Effector memory CD8-positive, alpha-beta T cell (primary cell): ENCODE data around the gene DERL2.
A peak's percentile ranks its signal among the peaks of the same experiment; 100 is the strongest.

Source experiments
- ATAC-seq: fragments of 150-1000 bp; cut with Tn5 transposase; replicated peaks from 2 replicates; pipeline ENCODE4 v1.10.0; 2021; ENCODE audit warnings: mild to moderate bottlenecking, moderate library complexity
- DNase-seq, 3 experiments: peaks; one replicate each; pipeline ENCODE4 v3.0.0; 2021
- H3K27ac Mint-ChIP-seq, 2 donors: one replicate each; pipeline ENCODE4 v1.8.0; 2022; ENCODE audit warnings: mild to moderate bottlenecking in 2 of 2, mixed read lengths in 2 of 2, moderate library complexity in 2 of 2
- H3K27me3 Mint-ChIP-seq, 2 donors: one replicate each; pipeline ENCODE4 v1.8.0; 2022; ENCODE audit warnings: mixed read lengths in 2 of 2
- H3K36me3 Mint-ChIP-seq: one replicate; pipeline ENCODE4 v1.8.0; 2022; ENCODE audit warnings: mild to moderate bottlenecking, moderate library complexity, mixed read lengths; ENCODE audit not compliant: insufficient read depth
- H3K4me1 Mint-ChIP-seq, 2 donors: one replicate each; pipeline ENCODE4 v1.8.0; 2022; ENCODE audit warnings: low read depth in 2 of 2, mixed read lengths in 2 of 2
- H3K4me3 Mint-ChIP-seq, 2 donors: one replicate each; pipeline ENCODE4 v1.8.0; 2022; ENCODE audit warnings: mild to moderate bottlenecking in 2 of 2, mixed read lengths in 2 of 2, moderate library complexity in 2 of 2
- H3K9me3 Mint-ChIP-seq, 2 donors: one replicate each; pipeline ENCODE4 v1.8.0; 2022; ENCODE audit warnings: mixed read lengths in 2 of 2

Gene DERL2

DNA sequence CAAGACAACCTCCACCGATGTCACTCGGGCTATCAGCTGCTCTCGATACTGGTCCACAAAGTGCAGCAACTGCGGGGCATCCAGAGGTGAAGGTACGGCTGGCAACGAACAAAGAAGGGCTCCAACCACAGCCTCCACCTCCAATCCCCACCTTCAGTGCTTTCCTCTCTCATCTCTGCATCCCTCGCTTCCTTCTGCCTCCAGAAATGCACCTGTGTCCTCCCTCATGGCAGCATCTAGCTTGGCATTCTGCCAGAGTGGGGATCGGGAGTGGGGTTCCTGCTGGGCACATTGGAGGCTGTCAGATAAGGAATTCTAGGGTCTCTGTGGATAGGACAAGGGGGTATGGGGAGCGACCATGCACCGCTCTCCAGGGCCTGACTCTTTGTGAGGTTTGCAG lies 29.0 kb upstream of the DERL2 start:
- peaks cover 7% of the 10 kb centered on the region in 2 donors for H3K9me3 Mint-ChIP-seq
- H3K36me3 Mint-ChIP-seq, result peaks cover 43% of the 10 kb centered on the region

DNA sequence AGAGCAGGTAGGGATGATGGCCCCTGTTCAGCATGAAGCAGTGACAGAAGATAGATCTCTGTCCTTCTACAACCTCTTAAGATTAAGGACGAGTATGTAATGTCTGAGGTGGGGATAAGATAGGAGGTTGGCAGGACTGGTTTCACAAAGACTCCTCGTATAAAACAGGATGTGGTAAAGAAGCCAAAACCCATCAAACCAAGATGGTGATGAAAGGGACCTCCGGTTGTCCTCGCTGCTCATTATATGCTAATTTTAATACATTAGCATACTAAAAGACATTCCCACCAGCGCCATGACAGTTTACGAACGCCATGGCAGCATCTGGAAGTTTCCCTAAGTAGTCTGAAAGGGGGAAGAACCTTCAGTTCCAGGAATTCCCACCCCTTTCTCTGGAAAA lies 27.6 kb upstream of the DERL2 start:
- H3K4me1 Mint-ChIP-seq, result peaks cover 18 to 33% of the 10 kb centered on the region in 2 donors
- peak; percentile 86 for ATAC-seq
- H3K36me3 Mint-ChIP-seq, result peaks cover 40% of the 10 kb centered on the region
- H3K4me3 Mint-ChIP-seq, result peak overlapping the region; percentile 48 to 72
- H3K27ac Mint-ChIP-seq, result peak overlapping the region; percentile 79 to 95
- DNase-seq, result peak in 1 of 3 experiments; percentile 18
- H3K27me3 Mint-ChIP-seq, result no peaks in the 10 kb centered on the region
- H3K9me3 Mint-ChIP-seq, result peaks cover 7% of the 10 kb centered on the region in 2 donors

More for the DNA sequence above, 29.0 kb upstream of the DERL2 start:
- H3K27ac Mint-ChIP-seq, result peak overlapping the region in 1 of 2 donors; percentile 62
- H3K4me1 Mint-ChIP-seq, result peaks cover 18 to 33% of the 10 kb centered on the region in 2 donors
- DNase-seq (no peak), ATAC-seq (no peak)
- H3K4me3 Mint-ChIP-seq, result no peak overlapping the region
- no peaks in the 10 kb centered on the region for H3K27me3 Mint-ChIP-seq

DNA sequence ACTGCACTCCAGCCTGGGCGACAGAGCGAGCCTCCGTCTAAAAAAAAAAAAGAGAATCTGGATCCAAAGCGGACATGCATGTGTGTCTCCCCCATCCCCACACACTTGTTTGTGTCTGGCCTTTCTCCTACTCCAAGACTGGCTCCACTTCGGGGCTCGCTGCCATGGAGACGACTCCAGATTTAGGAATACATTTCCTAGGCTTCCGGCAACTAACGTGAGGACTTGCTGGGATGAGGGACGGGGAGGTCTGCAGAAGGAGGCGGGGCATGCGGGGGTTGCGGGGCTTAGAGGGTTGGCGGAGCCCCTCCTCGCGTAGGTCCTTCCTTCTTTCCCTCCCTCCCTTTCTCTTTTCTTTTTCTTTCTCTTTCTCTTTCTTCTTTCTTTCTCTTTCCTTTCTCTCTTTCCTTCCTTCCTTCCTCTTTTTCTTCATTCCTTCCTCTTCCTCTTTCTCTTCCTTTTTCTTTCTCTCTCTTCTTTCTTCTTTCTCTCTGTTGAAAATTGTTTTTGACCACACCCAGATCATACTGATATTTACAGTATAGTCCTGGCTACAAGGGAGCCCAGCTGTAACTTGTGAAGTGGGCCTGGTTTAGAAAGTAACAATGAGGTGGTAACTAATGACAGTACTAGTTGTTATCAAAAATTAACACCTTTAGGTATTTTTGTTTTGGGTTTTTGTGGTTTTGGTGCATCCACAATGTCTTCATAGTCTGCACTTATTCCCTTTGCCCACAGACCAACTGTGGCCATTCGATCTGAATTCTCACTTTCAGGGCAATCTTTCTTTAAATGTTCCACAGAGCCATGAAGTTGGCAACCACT lies 25.6 kb upstream of the DERL2 start:
- peaks cover 18 to 33% of the 10 kb centered on the region in 2 donors for H3K4me1 Mint-ChIP-seq
- DNase-seq (no peak), ATAC-seq (peak; percentile 74)
- H3K27me3 Mint-ChIP-seq, result no peaks in the 10 kb centered on the region
- peak overlapping the region; percentile 38 to 95 for H3K27ac Mint-ChIP-seq
- peak overlapping the region; percentile 4 to 72 for H3K4me3 Mint-ChIP-seq
- peaks cover 28% of the 10 kb centered on the region for H3K36me3 Mint-ChIP-seq
- H3K9me3 Mint-ChIP-seq, result peaks cover 7% of the 10 kb centered on the region in 2 donors

DNA sequence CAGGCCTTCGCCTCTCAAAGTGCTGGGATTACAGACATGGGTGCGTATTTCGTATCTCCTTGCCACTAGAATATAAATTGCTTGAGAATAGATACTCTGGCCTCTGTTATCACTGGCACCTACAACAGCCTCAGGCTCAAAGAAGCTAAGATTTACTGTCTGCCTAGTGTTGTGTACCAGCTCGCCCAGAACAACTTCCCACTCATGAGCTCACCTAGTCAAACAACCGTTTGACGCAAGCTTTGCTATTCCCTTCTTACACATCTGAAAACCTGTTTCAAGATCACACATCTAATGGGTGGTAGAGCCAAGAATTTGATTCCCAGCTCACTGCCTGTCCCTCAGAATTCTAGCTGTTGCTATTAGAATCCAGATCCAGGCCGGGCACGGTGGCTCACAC lies 24.8 kb upstream of the DERL2 start:
- no peak overlapping the region for H3K4me3 Mint-ChIP-seq
- H3K27ac Mint-ChIP-seq, result no peak overlapping the region
- H3K9me3 Mint-ChIP-seq, result peaks cover 7% of the 10 kb centered on the region in 2 donors
- peaks cover 18 to 33% of the 10 kb centered on the region in 2 donors for H3K4me1 Mint-ChIP-seq
- H3K36me3 Mint-ChIP-seq, result peaks cover 26% of the 10 kb centered on the region
- no peaks in the 10 kb centered on the region for H3K27me3 Mint-ChIP-seq
- no peak for DNase-seq
- no peak for ATAC-seq

DNA sequence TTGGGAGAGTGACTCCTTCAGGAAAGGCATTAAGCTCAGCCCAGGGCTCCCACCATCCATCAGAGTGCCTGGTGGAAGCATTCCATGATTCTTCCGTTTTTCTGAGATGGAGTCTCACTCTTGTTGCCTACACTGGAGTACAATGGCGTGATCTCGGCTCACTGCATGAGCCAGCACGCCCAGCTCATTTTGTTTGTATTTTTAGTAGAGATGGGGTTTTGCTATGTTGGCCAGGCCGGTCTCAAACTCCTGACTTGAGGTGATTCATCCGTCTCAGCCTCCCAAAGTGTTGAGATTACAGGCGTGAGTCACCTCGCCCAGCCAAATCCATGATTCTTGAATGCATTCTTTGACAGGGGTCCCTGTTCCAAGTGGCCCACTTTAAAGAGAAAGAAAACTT lies 23.5 kb upstream of the DERL2 start:
- Mint-ChIP-seq H3K4me3 (no peak overlapping the region), H3K36me3 (peaks cover 23% of the 10 kb centered on the region), H3K27me3 (no peaks in the 10 kb centered on the region), H3K4me1 (peaks cover 16 to 29% of the 10 kb centered on the region in 2 donors), H3K9me3 (peaks cover 7% of the 10 kb centered on the region in 2 donors), H3K27ac (no peak overlapping the region)
- ATAC-seq (no peak), DNase-seq (no peak)

DNA sequence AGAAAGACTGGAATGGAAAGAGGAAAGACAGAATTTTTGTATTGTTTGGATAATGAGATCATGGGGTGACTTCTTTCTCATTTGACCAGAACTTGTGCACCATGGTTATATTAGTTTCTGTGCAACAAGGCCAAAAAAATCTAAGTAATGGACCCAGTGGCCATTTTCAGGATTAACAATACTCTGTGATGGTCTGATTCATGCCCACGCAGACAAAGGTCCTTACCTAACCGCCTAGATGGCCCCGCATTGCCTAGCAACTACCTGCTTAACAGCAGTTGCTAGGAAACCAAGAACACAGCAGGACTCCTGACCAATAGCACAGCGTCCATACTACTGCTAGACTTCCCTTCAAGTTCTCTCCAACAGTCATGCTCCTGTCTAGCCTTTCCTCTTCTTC lies 22.8 kb upstream of the DERL2 start:
- Mint-ChIP-seq H3K36me3 (peaks cover 18% of the 10 kb centered on the region), H3K9me3 (peaks cover 4 to 7% of the 10 kb centered on the region in 2 donors), H3K27ac (no peak overlapping the region), H3K4me1 (peaks cover 12 to 24% of the 10 kb centered on the region in 2 donors), H3K27me3 (no peaks in the 10 kb centered on the region), H3K4me3 (no peak overlapping the region)
- DNase-seq, result no peak
- no peak for ATAC-seq

DNA sequence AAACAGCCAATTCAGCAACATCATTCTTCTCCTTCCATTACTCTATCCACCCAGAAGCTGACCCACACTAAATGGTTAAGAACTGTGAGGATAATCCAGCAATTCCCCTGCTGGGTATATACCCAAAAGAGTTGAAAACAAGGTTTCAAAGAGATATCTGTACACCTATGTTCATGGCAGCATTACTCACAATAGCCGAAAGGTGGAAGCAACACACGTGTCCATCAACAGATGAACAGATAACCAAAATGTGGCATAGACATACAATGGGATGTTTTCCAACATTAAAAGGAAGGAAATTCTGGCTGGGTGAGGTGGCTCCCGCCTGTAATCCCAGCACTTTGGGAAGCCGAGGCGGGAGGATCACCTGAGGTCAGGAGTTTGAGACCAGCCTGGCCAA lies 20.3 kb upstream of the DERL2 start:
- no peak for DNase-seq

DNA sequence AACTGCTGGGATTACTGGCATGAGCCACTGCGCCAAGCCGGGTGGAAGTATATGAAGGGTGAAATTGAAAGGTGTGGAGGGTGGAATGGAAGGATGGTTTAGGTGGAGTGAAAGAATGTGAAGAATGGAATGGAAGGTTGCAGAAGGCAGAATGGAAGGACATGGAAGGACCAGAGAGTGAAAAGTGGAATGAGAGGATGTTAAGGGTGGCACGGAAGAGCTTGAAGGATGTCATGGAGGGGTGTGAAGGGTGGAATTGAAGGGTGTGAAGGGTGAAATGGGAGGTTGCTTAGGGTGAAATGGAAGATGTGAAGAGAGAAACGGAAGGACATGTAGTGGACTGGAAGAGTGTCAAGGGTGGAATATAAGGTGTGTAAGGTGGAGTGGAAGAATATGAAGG lies 16.6 kb upstream of the DERL2 start:
- ATAC-seq (no peak), DNase-seq (no peak)
- Mint-ChIP-seq H3K4me3 (no peak overlapping the region), H3K36me3 (peaks cover 11% of the 10 kb centered on the region), H3K9me3 (no peaks in the 10 kb centered on the region), H3K27me3 (no peaks in the 10 kb centered on the region), H3K27ac (peak overlapping the region in 1 of 2 donors; percentile 94), H3K4me1 (peaks cover 6 to 11% of the 10 kb centered on the region in 2 donors)

More for the DNA sequence above, 20.3 kb upstream of the DERL2 start:
- Mint-ChIP-seq H3K9me3 (no peaks in the 10 kb centered on the region), H3K27ac (no peak overlapping the region), H3K4me1 (peaks cover 0 to 4% of the 10 kb centered on the region in 2 donors), H3K27me3 (no peaks in the 10 kb centered on the region), H3K36me3 (peaks cover 13% of the 10 kb centered on the region), H3K4me3 (no peak overlapping the region)
- ATAC-seq, result no peak

DNA sequence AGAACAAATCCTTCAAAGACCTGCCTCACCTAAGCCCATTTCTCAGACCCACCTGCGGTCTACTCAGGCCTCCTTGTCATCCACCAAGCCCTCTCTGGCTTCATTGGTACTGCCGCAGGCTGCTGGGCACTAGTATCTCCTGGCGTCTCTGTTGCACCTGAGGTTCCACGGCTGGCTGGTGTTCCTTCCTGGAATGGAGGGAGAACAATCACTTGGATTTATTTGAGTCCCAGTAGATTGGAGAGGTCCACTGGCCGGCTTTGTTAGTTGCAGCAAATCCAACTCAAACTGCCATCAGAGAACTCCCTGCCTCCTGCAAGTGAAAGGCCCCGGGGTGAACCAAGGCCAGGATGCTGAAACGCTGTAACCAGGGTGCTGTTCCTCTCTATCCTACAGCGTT lies 15.7 kb upstream of the DERL2 start:
- Mint-ChIP-seq H3K36me3 (peaks cover 11% of the 10 kb centered on the region), H3K4me1 (peaks cover 10 to 11% of the 10 kb centered on the region in 2 donors), H3K4me3 (peak overlapping the region; percentile 90), H3K27ac (peak overlapping the region; percentile 87 to 94), H3K9me3 (no peaks in the 10 kb centered on the region), H3K27me3 (no peaks in the 10 kb centered on the region)
- DNase-seq (no peak), ATAC-seq (no peak)

DNA sequence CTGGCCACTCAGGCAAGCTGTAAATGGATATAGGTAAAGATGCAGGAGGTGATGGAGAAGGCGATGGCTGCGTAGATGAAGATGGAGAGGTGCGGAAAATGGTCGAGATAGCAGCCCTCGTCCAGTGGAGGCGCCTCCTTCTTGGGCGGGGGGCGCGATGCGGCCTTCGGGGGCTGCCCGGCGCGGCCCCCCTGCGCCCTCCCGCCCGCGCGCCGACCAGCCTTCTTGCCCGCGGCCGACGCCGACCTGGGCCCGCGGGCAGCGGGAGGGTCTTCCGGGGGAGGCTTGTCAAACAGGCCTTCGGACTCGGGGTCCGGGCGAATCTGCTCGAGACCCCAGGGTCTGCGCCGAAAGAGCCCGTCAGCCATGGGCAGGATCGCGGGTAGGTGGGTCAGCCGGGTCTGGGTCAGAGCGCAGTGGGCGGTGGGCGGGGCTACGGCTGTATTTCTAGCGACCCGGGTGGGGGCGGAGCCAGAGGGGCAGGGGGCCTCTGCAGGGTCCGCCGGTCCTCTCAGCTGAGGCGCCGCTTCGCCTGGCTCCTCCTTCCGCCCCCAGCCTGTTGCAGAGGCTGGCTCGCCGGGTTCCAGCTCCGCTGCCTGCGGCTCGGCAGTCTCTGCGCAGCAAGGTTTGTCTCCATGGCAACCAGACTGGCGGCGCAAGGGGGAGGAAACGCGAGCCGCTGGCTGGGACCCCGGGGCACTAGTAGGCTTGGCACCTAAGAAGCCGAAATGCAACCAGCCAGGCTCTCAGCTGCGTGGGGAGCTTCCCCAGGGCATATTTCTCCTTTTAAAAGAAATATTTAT lies 14.8 kb upstream of the DERL2 start:
- Mint-ChIP-seq H3K9me3 (no peaks in the 10 kb centered on the region), H3K36me3 (peaks cover 9% of the 10 kb centered on the region), H3K4me1 (peaks cover 10 to 11% of the 10 kb centered on the region in 2 donors), H3K27me3 (no peaks in the 10 kb centered on the region), H3K27ac (peak overlapping the region; percentile 87 to 94), H3K4me3 (peak overlapping the region; percentile 90)
- ATAC-seq (peak; percentile 94), DNase-seq (peak; percentile 69 to 80 (median 77))

DNA sequence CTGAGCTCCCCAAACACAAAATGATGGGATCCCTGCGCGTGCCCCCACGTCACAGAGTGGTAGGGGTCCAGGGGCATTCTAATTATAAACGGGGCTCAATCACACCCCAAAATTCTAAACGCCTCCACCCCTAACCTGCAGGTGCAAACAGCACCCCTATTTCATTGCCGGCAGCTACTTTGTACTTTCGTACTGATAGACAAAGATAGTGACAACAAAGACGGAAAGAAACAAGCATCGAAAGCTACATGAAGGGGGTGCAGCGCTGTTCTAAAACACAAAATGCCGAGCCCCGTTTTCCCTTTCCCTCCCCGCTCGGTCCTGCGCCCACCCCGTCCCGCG lies 14.2 kb upstream of the DERL2 start:
- ATAC-seq (no peak), DNase-seq (no peak)
- Mint-ChIP-seq H3K36me3 (peaks cover 9% of the 10 kb centered on the region), H3K27me3 (no peaks in the 10 kb centered on the region), H3K27ac (peak overlapping the region; percentile 87 to 94), H3K9me3 (no peaks in the 10 kb centered on the region), H3K4me1 (peaks cover 10 to 11% of the 10 kb centered on the region in 2 donors), H3K4me3 (peak overlapping the region; percentile 90)

DNA sequence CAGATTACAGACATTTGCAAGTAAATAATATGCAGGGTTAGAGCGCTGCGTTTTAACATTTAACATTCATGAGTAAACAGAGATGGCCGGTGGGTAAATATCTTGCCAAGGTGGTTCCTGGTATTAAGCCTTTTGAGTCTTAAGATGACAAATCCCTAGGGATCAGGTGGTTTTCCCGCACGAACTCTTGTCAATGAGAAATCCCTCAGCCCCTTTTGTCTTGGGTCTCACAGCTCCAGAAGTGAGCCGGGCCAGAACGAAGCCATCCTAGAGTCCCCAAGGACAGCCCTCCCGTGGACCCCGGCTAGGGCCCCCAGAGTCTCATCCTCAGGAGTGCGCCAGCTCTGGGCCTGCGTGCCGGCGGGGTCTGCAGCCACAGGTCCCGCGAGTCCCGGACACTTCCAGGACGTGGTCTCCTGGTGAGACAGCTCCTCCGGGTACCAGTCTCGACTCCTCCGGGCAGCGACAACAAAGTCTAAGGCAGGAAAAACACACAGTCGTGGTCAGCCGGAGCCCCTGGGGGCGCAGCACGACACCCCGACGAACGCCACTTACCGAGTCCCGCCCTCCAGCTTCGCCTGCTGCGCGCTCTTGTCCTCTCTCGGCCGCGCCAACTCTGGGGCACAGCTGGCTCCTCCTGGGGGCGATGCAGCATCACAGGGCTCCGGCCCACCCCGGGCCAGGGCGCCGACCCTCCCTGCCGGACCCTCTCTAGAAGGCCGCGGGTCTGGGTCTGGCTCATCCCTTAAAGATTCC lies 13.7 kb upstream of the DERL2 start:
- Mint-ChIP-seq H3K36me3 (peaks cover 9% of the 10 kb centered on the region), H3K27me3 (no peaks in the 10 kb centered on the region), H3K4me1 (peaks cover 10 to 11% of the 10 kb centered on the region in 2 donors), H3K27ac (peak overlapping the region in 1 of 2 donors; percentile 87), H3K4me3 (peak overlapping the region; percentile 90), H3K9me3 (no peaks in the 10 kb centered on the region)
- ATAC-seq (no peak), DNase-seq (no peak)

DNA sequence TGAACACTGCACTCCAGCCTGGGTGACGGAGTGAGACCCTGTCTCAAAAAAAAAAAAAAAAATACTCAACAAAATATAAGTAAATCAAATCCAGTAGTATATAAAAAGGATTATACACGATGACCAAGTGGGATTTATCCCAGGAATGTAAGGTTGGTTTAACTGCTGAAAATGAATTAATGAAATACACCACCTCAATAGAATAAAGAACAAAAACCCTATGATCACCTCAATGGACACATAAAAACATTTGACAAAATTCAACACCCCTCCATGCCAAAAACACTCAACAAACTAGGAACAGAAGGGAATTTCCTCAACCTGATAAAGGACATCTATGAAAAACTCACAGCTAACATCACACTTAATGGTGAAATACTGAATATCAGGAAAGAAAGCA lies 7.0 kb upstream of the DERL2 start:
- H3K36me3 Mint-ChIP-seq, result peaks cover 21% of the 10 kb centered on the region
- ATAC-seq (no peak), DNase-seq (no peak)
- H3K27ac Mint-ChIP-seq, result no peak overlapping the region
- H3K4me1 Mint-ChIP-seq, result peaks cover 4 to 8% of the 10 kb centered on the region in 2 donors
- no peaks in the 10 kb centered on the region for H3K9me3 Mint-ChIP-seq
- no peaks in the 10 kb centered on the region for H3K27me3 Mint-ChIP-seq
- H3K4me3 Mint-ChIP-seq, result no peak overlapping the region
